ENCODE measurements around the gene LCE3C. TPM values are rescaled to one million over a fixed set of nuclear protein-coding genes. Genes with fewer than 3 reads are reported as not detected.

The LCE3C gene
- total RNA-seq, 1 experiment from 2014 or later = not detected

- no peak overlapping the region for H3K27ac ChIP-seq (ENCODE audit: low read length)
- ATAC-seq (no peak), DNase-seq (ENCODE audit: low read depth, low spot score) (no peak)
- H3K4me3 ChIP-seq (ENCODE audit: low read depth in 2 of 2, low read length in 2 of 2) = no peak overlapping the region
- no peaks in the 10 kb centered on the region for H3K9me3 ChIP-seq (ENCODE audit: control insufficient read depth, insufficient read depth, low read depth, low read length)
- no TSS peak for BruUV-seq (replicated peaks)
- no peaks in the 10 kb centered on the region for H3K36me3 ChIP-seq (ENCODE audit: control insufficient read depth, insufficient read depth, low read length)
- CTCF ChIA-PET = no interaction called here
- H3K27me3 ChIP-seq (ENCODE audit: control insufficient read depth, insufficient read depth, low read length) = no peaks in the 10 kb centered on the region
- in situ Hi-C loops (cut with HindIII; ENCODE audit: low pct_unique_long_range_greater_than_20kb, low sequenced_read_pairs) (no loop called here), intact Hi-C loops (cut with micrococcal nuclease; ENCODE audit: unreplicated experiment) (no loop called here)
- H3K4me1 ChIP-seq (ENCODE audit: control insufficient read depth, insufficient read depth, low read length) = no peaks in the 10 kb centered on the region
- TF ChIP-seq TCF7L2 (IDR thresholded peaks at IDR 0.05; ENCODE audit: low read depth, low read length) (no peak), REST (IDR thresholded peaks at IDR 0.05; ENCODE audit: insufficient read depth in 1 of 2, low read depth in 2 of 2, low read length in 1 of 2) (no peak), CTCF (IDR thresholded peaks at IDR 0.05) (no peak), POLR2AphosphoS5 (IDR thresholded peaks at IDR 0.05; ENCODE audit: low read depth, low read length) (no peak), SIN3A (IDR thresholded peaks at IDR 0.05; ENCODE audit: borderline replicate concordance, insufficient read depth, low read depth, low read length) (no peak)
- POLR2A ChIA-PET = interaction anchor here (0.7 kb wide), 1 partner anchor 10 kb away, joined by 3 read pairs; no protein-coding TSS in a partner anchor
These were observed 22.0 kb downstream of the LCE3C start for GRCh38 chr1:152621993-152622392.

GRCh38 chr1:152622803-152623202 lies 22.8 kb downstream of the LCE3C start, which contains the start of gene LCE3A:
TSS of gene LCE3A (minus strand) at chr1:152623103. CDS start at chr1:152623103, 0 bp downstream.
- POLR2A ChIA-PET = interaction anchor here (0.7 kb wide), 1 partner anchor 10 kb away, joined by 3 read pairs; no protein-coding TSS in a partner anchor

More at GRCh38 chr1:152622803-152623202, 22.8 kb downstream of the LCE3C start, which contains the start of gene LCE3A:
- Histone ChIP-seq H3K27ac (ENCODE audit: low read length) (no peak within 1 kb of the TSS), H3K4me1 (ENCODE audit: control insufficient read depth, insufficient read depth, low read length) (no peaks in the 10 kb centered on the region), H3K36me3 (ENCODE audit: control insufficient read depth, insufficient read depth, low read length) (no peaks in the 10 kb centered on the region), H3K9me3 (ENCODE audit: control insufficient read depth, insufficient read depth, low read depth, low read length) (no peaks in the 10 kb centered on the region), H3K4me3 (ENCODE audit: low read depth in 2 of 2, low read length in 2 of 2) (no peak within 1 kb of the TSS), H3K27me3 (ENCODE audit: control insufficient read depth, insufficient read depth, low read length) (no peaks in the 10 kb centered on the region)
- in situ Hi-C loops (cut with HindIII; ENCODE audit: low pct_unique_long_range_greater_than_20kb, low sequenced_read_pairs) (no loop called here), intact Hi-C loops (cut with micrococcal nuclease; ENCODE audit: unreplicated experiment) (no loop called here)
- ATAC-seq (peak; percentile 56), DNase-seq (ENCODE audit: low read depth, low spot score) (no peak)
- CTCF ChIA-PET = no interaction called here
- TF ChIP-seq POLR2AphosphoS5 (IDR thresholded peaks at IDR 0.05; ENCODE audit: low read depth, low read length) = no peak
- TF ChIP-seq REST (IDR thresholded peaks at IDR 0.05; ENCODE audit: insufficient read depth in 1 of 2, low read depth in 2 of 2, low read length in 1 of 2) = no peak
- no peak for TF ChIP-seq TCF7L2 (IDR thresholded peaks at IDR 0.05; ENCODE audit: low read depth, low read length)
- TF ChIP-seq CTCF (IDR thresholded peaks at IDR 0.05) = no peak
- no peak for TF ChIP-seq SIN3A (IDR thresholded peaks at IDR 0.05; ENCODE audit: borderline replicate concordance, insufficient read depth, low read depth, low read length)
- no TSS peak for BruUV-seq (replicated peaks)

All from Panc1 (cell line).